Hepatocyte (in vitro differentiated cells): Measurements from ENCODE around the gene UBXN7. TPM values are rescaled to one million over a fixed set of nuclear protein-coding genes. Genes with fewer than 3 reads are reported as not detected.
"Not testable (repeated sequence)": the region's sequence is repeated elsewhere in the genome, so short reads cannot be mapped to it uniquely, and the experiment has no call there.

ENCODE experiments used
- DNase-seq: peaks from one replicate; pipeline ENCODE4 v3.0.0-alpha.2; 2016; ENCODE audit warnings: low spot score
- H2AFZ ChIP-seq: fragments of 200-600 bp; sonication (generic); 2 replicates; pipeline ENCODE4 v1.6.0; 2016; ENCODE audit warnings: antibody characterized with exemption, mild to moderate bottlenecking
- H3K27ac ChIP-seq: fragments of 200-600 bp; sonication (generic); 2 replicates; pipeline ENCODE4 v1.5.1; 2016; ENCODE audit warnings: mild to moderate bottlenecking
- H3K27me3 ChIP-seq: fragments of 200-600 bp; sonication (generic); 2 replicates; pipeline ENCODE4 v1.6.1; 2016
- H3K36me3 ChIP-seq: fragments of 200-600 bp; sonication (generic); replicated peaks from 2 replicates; pipeline ENCODE4 v1.5.1; 2016; ENCODE audit warnings: low read depth; ENCODE audit not compliant: insufficient read depth
- H3K4me1 ChIP-seq: fragments of 200-600 bp; sonication (generic); 2 replicates; pipeline ENCODE4 v1.5.1; 2016; ENCODE audit warnings: mild to moderate bottlenecking, moderate library complexity; ENCODE audit not compliant: insufficient read depth
- H3K4me2 ChIP-seq: fragments of 200-600 bp; sonication (generic); 2 replicates; pipeline ENCODE4 v1.6.0; 2016
- H3K4me3 ChIP-seq: fragments of 200-600 bp; sonication (generic); 2 replicates; pipeline ENCODE4 v1.5.1; 2016; ENCODE audit warnings: mild to moderate bottlenecking
- H3K79me2 ChIP-seq: fragments of 200-600 bp; sonication (generic); 2 replicates; pipeline ENCODE4 v1.6.0; 2017; ENCODE audit warnings: mild to moderate bottlenecking
- H3K9me2 ChIP-seq: fragments of 200-600 bp; sonication (generic); replicated peaks from 2 replicates; pipeline ENCODE4 v1.6.0; 2017; ENCODE audit warnings: mild to moderate bottlenecking; ENCODE audit not compliant: insufficient read depth
- H3K9me3 ChIP-seq: fragments of 200-600 bp; sonication (generic); 2 replicates; pipeline ENCODE4 v1.5.1; 2016; ENCODE audit warnings: low read depth, mild to moderate bottlenecking
- H4K20me1 ChIP-seq: fragments of 200-600 bp; sonication (generic); 2 replicates; pipeline ENCODE4 v1.6.0; 2016; ENCODE audit warnings: mild to moderate bottlenecking; ENCODE audit not compliant: insufficient read depth, poor library complexity, severe bottlenecking
- EZH2 ChIP-seq: fragments of 200-600 bp; sonication (generic); IDR thresholded peaks from 2 replicates; pipeline ENCODE4 v1.6.1; 2016; ENCODE audit warnings: antibody characterized with exemption, mild to moderate bottlenecking, borderline replicate concordance
- EZH2phosphoT487 ChIP-seq: fragments of 200-600 bp; sonication (generic); IDR thresholded peaks from one replicate; pipeline ENCODE4 v1.6.1; 2018; ENCODE audit warnings: antibody characterized with exemption, mild to moderate bottlenecking, low read depth, moderate library complexity; ENCODE audit not compliant: unreplicated experiment, severe bottlenecking
- WGBS: methylation state at CpG from one replicate; pipeline ENCODE4 v1.1.6; 2016; ENCODE audit warnings: low lambda C conversion rate; ENCODE audit errors: missing lambda C conversion rate; 5-methylcytosine and 5-hydroxymethylcytosine counted together
- polyA plus RNA-seq: library from polyadenylated mRNA; unstranded; fragments of >200 nt; fragmentation: Nextera tagmentation; extraction: Ambion mirVana; gene quantifications from 2 replicates; pipeline ENCODE4 v1.2.1, GENCODE V29; 2016
- small RNA-seq: library from RNA; depleted of rRNA; stranded (forward); fragments of <200 nt; gene quantifications from one replicate; pipeline ENCODE3, GENCODE V24; 2014
- total RNA-seq: library from RNA; depleted of rRNA; stranded (reverse); fragments of >200 nt; gene quantifications from 2 replicates; pipeline ENCODE4 v1.2.3, GENCODE V29; 2014
- TF ChIP-seq, protein P1 (sequence below): fragments of 200-600 bp; sonication (generic); IDR thresholded peaks from 2 replicates; pipeline ENCODE4 v1.5.1; 2016; ENCODE audit warnings: antibody characterized with exemption, mild to moderate bottlenecking; ENCODE audit not compliant: poor library complexity

The UBXN7 gene
- total and polyA plus RNA-seq, 2 experiments from 2014 or later = 18.6 to 32.4 TPM

DNA sequence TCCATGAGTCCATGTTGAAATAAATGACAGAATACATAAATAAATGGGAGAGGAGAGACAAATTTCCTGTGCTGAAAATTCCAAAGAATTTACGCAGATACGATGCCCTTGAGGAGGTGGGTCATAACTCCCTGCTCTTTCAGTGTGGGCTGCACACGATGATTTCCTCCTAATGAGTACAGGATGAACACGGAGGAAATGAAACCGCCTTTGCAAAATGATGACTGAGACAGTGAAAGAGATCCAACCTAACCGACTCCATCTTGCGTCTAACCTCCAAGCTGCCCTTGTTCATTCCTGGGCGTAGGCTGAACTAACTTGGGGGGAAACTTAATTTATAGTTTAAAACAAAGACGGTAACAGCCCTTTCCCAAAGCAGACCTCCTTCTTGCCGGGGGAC, 129.7 kb downstream of the UBXN7 start:
- H3K9me2 ChIP-seq, H3K9me3 ChIP-seq, H3K36me3 ChIP-seq, H4K20me1 ChIP-seq, H3K27me3 ChIP-seq, H3K4me1 ChIP-seq, H3K4me2 ChIP-seq, H3K27ac ChIP-seq, H3K4me3 ChIP-seq, H2AFZ ChIP-seq, H3K79me2 ChIP-seq, DNase-seq: not testable (repeated sequence)
- WGBS = 97% methylated on average over 8 of the region's 10 CpGs

DNA sequence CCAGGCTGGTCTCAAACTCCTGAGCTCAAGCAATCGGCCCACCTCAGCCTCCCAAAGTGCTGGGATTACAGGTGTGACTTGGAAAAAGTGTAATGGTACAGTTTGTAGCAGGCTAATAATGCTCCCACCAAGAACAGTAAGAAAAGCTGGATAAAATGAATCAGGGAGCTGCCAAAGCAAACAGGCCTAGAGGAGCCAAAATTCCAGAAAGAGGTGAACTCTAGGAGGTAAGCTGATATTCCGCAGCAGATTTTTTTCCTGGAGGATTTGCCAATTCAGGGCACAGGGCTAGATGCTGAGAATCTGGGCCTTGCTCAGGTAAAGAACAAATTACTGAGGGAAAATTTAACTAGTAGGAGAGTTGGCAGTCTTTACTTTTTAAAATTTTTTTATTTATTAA, 133.7 kb downstream of the UBXN7 start:
- no peaks in the 10 kb centered on the region for H3K4me1 ChIP-seq
- H3K4me2 ChIP-seq = no peak overlapping the region
- no peak overlapping the region for H3K27ac ChIP-seq
- no peaks in the 10 kb centered on the region for H4K20me1 ChIP-seq
- no peak overlapping the region for H2AFZ ChIP-seq
- no peak for DNase-seq
- H3K79me2 ChIP-seq = no peaks in the 10 kb centered on the region
- 100% methylated on average over 2 of the region's 2 CpGs for WGBS
- H3K36me3 ChIP-seq = no peaks in the 10 kb centered on the region
- no peak overlapping the region for H3K4me3 ChIP-seq
- no peaks in the 10 kb centered on the region for H3K27me3 ChIP-seq
- H3K9me3 ChIP-seq = no peaks in the 10 kb centered on the region
- TF ChIP-seq EZH2phosphoT487 = no peak
- TF ChIP-seq EZH2 = no peak
- TF ChIP-seq, protein P1, sequence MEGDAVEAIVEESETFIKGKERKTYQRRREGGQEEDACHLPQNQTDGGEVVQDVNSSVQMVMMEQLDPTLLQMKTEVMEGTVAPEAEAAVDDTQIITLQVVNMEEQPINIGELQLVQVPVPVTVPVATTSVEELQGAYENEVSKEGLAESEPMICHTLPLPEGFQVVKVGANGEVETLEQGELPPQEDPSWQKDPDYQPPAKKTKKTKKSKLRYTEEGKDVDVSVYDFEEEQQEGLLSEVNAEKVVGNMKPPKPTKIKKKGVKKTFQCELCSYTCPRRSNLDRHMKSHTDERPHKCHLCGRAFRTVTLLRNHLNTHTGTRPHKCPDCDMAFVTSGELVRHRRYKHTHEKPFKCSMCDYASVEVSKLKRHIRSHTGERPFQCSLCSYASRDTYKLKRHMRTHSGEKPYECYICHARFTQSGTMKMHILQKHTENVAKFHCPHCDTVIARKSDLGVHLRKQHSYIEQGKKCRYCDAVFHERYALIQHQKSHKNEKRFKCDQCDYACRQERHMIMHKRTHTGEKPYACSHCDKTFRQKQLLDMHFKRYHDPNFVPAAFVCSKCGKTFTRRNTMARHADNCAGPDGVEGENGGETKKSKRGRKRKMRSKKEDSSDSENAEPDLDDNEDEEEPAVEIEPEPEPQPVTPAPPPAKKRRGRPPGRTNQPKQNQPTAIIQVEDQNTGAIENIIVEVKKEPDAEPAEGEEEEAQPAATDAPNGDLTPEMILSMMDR = no peak
- no peaks in the 10 kb centered on the region for H3K9me2 ChIP-seq

Small RNA genes lying within 50 kb of the gene (small RNA-seq; reads per million reads assigned to genes)
- not detected for gene AC069257.2
- gene AC083822.1 = not detected
- not detected for gene AC117490.1
- gene RN7SL434P = not detected
- not detected for gene RN7SL738P
- not detected for gene RNU6-1279P
- not detected for gene RNU6-910P

Other genes starting within 250 kb of the UBXN7 start
- gene ZDHHC19, start 221.0 kb downstream of the UBXN7 start, total RNA-seq = not detected in 2 replicates
- gene ZDHHC19, start 221.0 kb downstream of the UBXN7 start, polyA plus RNA-seq = 0.77 and 0.79 TPM in 2 replicates
- 3.9 and 6.3 TPM in 2 replicates for gene SLC51A, start 215.9 kb downstream of the UBXN7 start, total RNA-seq
- gene SLC51A, start 215.9 kb downstream of the UBXN7 start, polyA plus RNA-seq = 13.9 and 15.8 TPM in 2 replicates
- gene PCYT1A, start 144.7 kb downstream of the UBXN7 start, total RNA-seq = 69.1 and 69.7 TPM in 2 replicates
- 23.8 and 30.1 TPM in 2 replicates for gene PCYT1A, start 144.7 kb downstream of the UBXN7 start, polyA plus RNA-seq
- 7.0 and 10.9 TPM in 2 replicates for gene DYNLT2B, start 114.2 kb downstream of the UBXN7 start, total RNA-seq
- gene DYNLT2B, start 114.2 kb downstream of the UBXN7 start, polyA plus RNA-seq = 19.6 and 23.5 TPM in 2 replicates
- gene TM4SF19, start 94.0 kb downstream of the UBXN7 start, total RNA-seq = 0.84 TPM in 1 of 2 replicates, not detected in the other
- gene TM4SF19, start 94.0 kb downstream of the UBXN7 start, polyA plus RNA-seq = not detected in 2 replicates
- 9.4 and 13.5 TPM in 2 replicates for gene RNF168, start 71.3 kb upstream of the UBXN7 start, total RNA-seq
- gene RNF168, start 71.3 kb upstream of the UBXN7 start, polyA plus RNA-seq = 4.5 and 5.3 TPM in 2 replicates
- not detected in 2 replicates for gene SMCO1, start 82.9 kb upstream of the UBXN7 start, total RNA-seq
- gene SMCO1, start 82.9 kb upstream of the UBXN7 start, polyA plus RNA-seq = not detected in 2 replicates
- gene WDR53, start 136.1 kb upstream of the UBXN7 start, total RNA-seq = 6.4 and 6.9 TPM in 2 replicates
- 7.2 and 8.8 TPM in 2 replicates for gene WDR53, start 136.1 kb upstream of the UBXN7 start, polyA plus RNA-seq
- 10.1 and 12.2 TPM in 2 replicates for gene FBXO45, start 136.2 kb upstream of the UBXN7 start, total RNA-seq
- gene FBXO45, start 136.2 kb upstream of the UBXN7 start, polyA plus RNA-seq = 3.4 and 6.8 TPM in 2 replicates
- gene NRROS, start 207.3 kb upstream of the UBXN7 start, total RNA-seq = 0.33 and 0.36 TPM in 2 replicates
- not detected in 2 replicates for gene NRROS, start 207.3 kb upstream of the UBXN7 start, polyA plus RNA-seq